Measurements from ENCODE around the gene CD68. TPM values are rescaled to one million over a fixed set of nuclear protein-coding genes. Genes with fewer than 3 reads are reported as not detected.

The CD68 gene
- total RNA-seq, 1 experiment from 2014 or later: 6.9 TPM

GRCh38 chr17:7553356-7553755 is 26.1 kb upstream of the CD68 start:
- Mint-ChIP-seq H3K4me3 (ENCODE audit: unreplicated experiment) (no peak overlapping the region), H3K27ac (ENCODE audit: low read depth, unreplicated experiment) (no peak overlapping the region), H3K36me3 (ENCODE audit: insufficient read depth, unreplicated experiment) (no peaks in the 10 kb centered on the region), H3K27me3 (ENCODE audit: insufficient read depth, unreplicated experiment) (no peaks in the 10 kb centered on the region), H3K4me1 (ENCODE audit: insufficient read depth, unreplicated experiment) (peaks cover 8% of the 10 kb centered on the region), H3K9me3 (ENCODE audit: unreplicated experiment) (no peaks in the 10 kb centered on the region)
- BruUV-seq (replicated peaks): no TSS peak
- DNase-seq (ENCODE audit: unreplicated experiment): no peak
- intact Hi-C loops (cut with micrococcal nuclease): no loop called here
- ChIA-PET CTCF (interaction anchor here (0.6 to 3.0 kb wide), 2 partner anchors 17 to 40 kb away, joined by 3 to 13 read pairs; no protein-coding TSS in a partner anchor), POLR2A (no interaction called here)
- no peak for TF ChIP-seq CTCF (IDR thresholded peaks at IDR 0.05; ENCODE audit: unreplicated experiment)

- no peak for DNase-seq (ENCODE audit: unreplicated experiment)
- H3K27ac Mint-ChIP-seq (ENCODE audit: low read depth, unreplicated experiment): no peak overlapping the region
- ChIA-PET POLR2A (interaction anchor here (1.3 kb wide), 1 partner anchor 114 kb away, joined by 3 read pairs; no protein-coding TSS in a partner anchor), CTCF (no interaction called here)
- H3K9me3 Mint-ChIP-seq (ENCODE audit: unreplicated experiment): no peaks in the 10 kb centered on the region
- H3K4me3 Mint-ChIP-seq (ENCODE audit: unreplicated experiment): no peak overlapping the region
- TF ChIP-seq CTCF (IDR thresholded peaks at IDR 0.05; ENCODE audit: unreplicated experiment): no peak
- H3K4me1 Mint-ChIP-seq (ENCODE audit: insufficient read depth, unreplicated experiment): peaks cover 29% of the 10 kb centered on the region
- no TSS peak for BruUV-seq (replicated peaks)
- H3K36me3 Mint-ChIP-seq (ENCODE audit: insufficient read depth, unreplicated experiment): no peaks in the 10 kb centered on the region
- no peaks in the 10 kb centered on the region for H3K27me3 Mint-ChIP-seq (ENCODE audit: insufficient read depth, unreplicated experiment)
- intact Hi-C loops (cut with micrococcal nuclease): no loop called here
These were observed 24.0 kb upstream of the CD68 start for GRCh38 chr17:7555320-7555948.

- ChIA-PET CTCF (interaction anchor here (0.6 to 7.1 kb wide), 3 partner anchors 17 to 42 kb away, joined by 3 to 123 read pairs (median 3); no protein-coding TSS in a partner anchor), POLR2A (interaction anchor here (1.1 to 6.0 kb wide), 5 partner anchors 8 to 132 kb away, joined by 4 to 71 read pairs (median 4); partner anchors contain the start of genes MPDU1, POLR2A, TNFSF12 and WRAP53)
- H3K27me3 Mint-ChIP-seq (ENCODE audit: insufficient read depth, unreplicated experiment): no peaks in the 10 kb centered on the region
- intact Hi-C loops (cut with micrococcal nuclease): no loop called here
- H3K4me1 Mint-ChIP-seq (ENCODE audit: insufficient read depth, unreplicated experiment): peaks cover 36% of the 10 kb centered on the region
- DNase-seq (ENCODE audit: unreplicated experiment): no peak
- no peak for TF ChIP-seq CTCF (IDR thresholded peaks at IDR 0.05; ENCODE audit: unreplicated experiment)
- H3K27ac Mint-ChIP-seq (ENCODE audit: low read depth, unreplicated experiment): no peak overlapping the region
- no peak overlapping the region for H3K4me3 Mint-ChIP-seq (ENCODE audit: unreplicated experiment)
- H3K36me3 Mint-ChIP-seq (ENCODE audit: insufficient read depth, unreplicated experiment): peaks cover 6% of the 10 kb centered on the region
- BruUV-seq (replicated peaks): no TSS peak
- H3K9me3 Mint-ChIP-seq (ENCODE audit: unreplicated experiment): no peaks in the 10 kb centered on the region
These were observed 22.8 kb upstream of the CD68 start for GRCh38 chr17:7556627-7557026.

- H3K4me3 Mint-ChIP-seq (ENCODE audit: unreplicated experiment): no peak overlapping the region
- POLR2A ChIA-PET: interaction anchor here (0.6 to 6.0 kb wide), 13 partner anchors 9 to 131 kb away, joined by 3 to 71 read pairs (median 4); partner anchors contain the start of genes CD68, MPDU1, POLR2A and TMEM102
- peaks cover 36% of the 10 kb centered on the region for H3K4me1 Mint-ChIP-seq (ENCODE audit: insufficient read depth, unreplicated experiment)
- intact Hi-C loops (cut with micrococcal nuclease): no loop called here
- DNase-seq (ENCODE audit: unreplicated experiment): no peak
- no peak for TF ChIP-seq CTCF (IDR thresholded peaks at IDR 0.05; ENCODE audit: unreplicated experiment)
- H3K27ac Mint-ChIP-seq (ENCODE audit: low read depth, unreplicated experiment): peak overlapping the region; percentile 91
- H3K9me3 Mint-ChIP-seq (ENCODE audit: unreplicated experiment): no peaks in the 10 kb centered on the region
- CTCF ChIA-PET: interaction anchor here (0.6 to 7.1 kb wide), 3 partner anchors 18 to 43 kb away, joined by 3 to 123 read pairs (median 3); no protein-coding TSS in a partner anchor
- no peaks in the 10 kb centered on the region for H3K27me3 Mint-ChIP-seq (ENCODE audit: insufficient read depth, unreplicated experiment)
- H3K36me3 Mint-ChIP-seq (ENCODE audit: insufficient read depth, unreplicated experiment): peaks cover 7% of the 10 kb centered on the region
- BruUV-seq (replicated peaks): no TSS peak
These were observed 22.2 kb upstream of the CD68 start for GRCh38 chr17:7557147-7557764.
